ENCODE measurements around the gene GPR158. TPM values are rescaled to one million over a fixed set of nuclear protein-coding genes. Genes with fewer than 3 reads are reported as not detected.

Gene GPR158
- total RNA-seq, 1 experiment from 2014 or later: 0.24 TPM

DNA sequence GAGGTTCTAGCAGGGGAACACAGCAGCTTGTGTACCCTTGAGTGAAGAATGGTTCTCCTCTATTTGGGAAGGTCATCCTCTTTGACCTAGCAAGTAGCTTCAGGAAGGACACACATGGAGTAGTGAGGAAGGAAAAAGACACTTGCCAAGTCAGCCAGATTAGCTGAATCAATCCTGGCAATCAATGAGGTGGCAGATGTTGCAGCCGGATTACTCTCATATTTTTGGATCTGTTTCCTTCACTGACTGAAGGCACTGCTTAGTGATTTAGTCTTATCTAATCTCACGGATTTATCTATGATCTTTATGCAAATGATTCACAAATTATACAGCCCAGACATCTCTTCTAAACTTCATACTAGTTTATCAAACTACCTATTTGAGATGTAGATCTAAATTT lies 218.8 kb downstream of the GPR158 start:
- Mint-ChIP-seq H3K36me3 (ENCODE audit: insufficient read depth in 1 of 3, low read depth in 3 of 3) (peaks cover 20 to 23% (median 22%) of the 10 kb centered on the region in 3 experiments), H3K27ac (no peak overlapping the region), H3K27me3 (ENCODE audit: low read depth) (no peaks in the 10 kb centered on the region; the same call in 1 of the 2 replicates), H3K4me1 (no peaks in the 10 kb centered on the region), H3K9me3 (peaks cover 23 to 36% of the 10 kb centered on the region in 2 experiments), H3K4me3 (no peak overlapping the region)
- no peak overlapping the region for H3K4ac ChIP-seq (ENCODE audit: low read depth, low read length)
- no peak overlapping the region for H3K4me2 ChIP-seq (ENCODE audit: insufficient read depth, insufficient read length, low read length)
- no peak overlapping the region for H2AK5ac ChIP-seq (ENCODE audit: insufficient read length, low read length)
- H4K5ac ChIP-seq (ENCODE audit: insufficient read length, low read depth, low read length): no peak overlapping the region
- H2BK120ac ChIP-seq (ENCODE audit: low read depth, low read length, poor library complexity, severe bottlenecking): no peak overlapping the region
- no peak for DNase-seq
- no peak overlapping the region for H4K8ac ChIP-seq (replicated peaks; ENCODE audit: insufficient read length, low read depth, low read length)
- H3K14ac ChIP-seq (ENCODE audit: insufficient read depth, low read length): no peak overlapping the region
- no peak overlapping the region for H2BK12ac ChIP-seq (ENCODE audit: insufficient read length, low read depth, low read length)
- H2BK5ac ChIP-seq (ENCODE audit: insufficient read length, low read length): no peak overlapping the region
- WGBS (ENCODE audit: extremely low coverage, insufficient read length, low lambda C conversion rate): no CpG with 5 or more reads among the region's 2 CpGs
- no peak overlapping the region for H3K23ac ChIP-seq (ENCODE audit: insufficient read length, low read depth, low read length)
- no peaks in the 10 kb centered on the region for H3K79me2 ChIP-seq (ENCODE audit: insufficient read depth, low read length)
- H3K27me3 ChIP-seq (ENCODE audit: insufficient read depth, low read length): no peaks in the 10 kb centered on the region
- no peak overlapping the region for H3K18ac ChIP-seq (ENCODE audit: insufficient read length, low read depth, low read length)
- H3K9me3 ChIP-seq (ENCODE audit: control insufficient read depth, low read depth, low read length): peaks cover 11% of the 10 kb centered on the region
- no peak overlapping the region for H3K56ac ChIP-seq (ENCODE audit: insufficient read length, low read depth, low read length)
- H2BK20ac ChIP-seq (ENCODE audit: low read depth, low read length, poor library complexity, severe bottlenecking): no peak overlapping the region
- no peak overlapping the region for H2AFZ ChIP-seq (ENCODE audit: low read length)
- H4K91ac ChIP-seq (ENCODE audit: insufficient read length, low read depth, low read length): no peak overlapping the region
- TF ChIP-seq, protein P1, sequence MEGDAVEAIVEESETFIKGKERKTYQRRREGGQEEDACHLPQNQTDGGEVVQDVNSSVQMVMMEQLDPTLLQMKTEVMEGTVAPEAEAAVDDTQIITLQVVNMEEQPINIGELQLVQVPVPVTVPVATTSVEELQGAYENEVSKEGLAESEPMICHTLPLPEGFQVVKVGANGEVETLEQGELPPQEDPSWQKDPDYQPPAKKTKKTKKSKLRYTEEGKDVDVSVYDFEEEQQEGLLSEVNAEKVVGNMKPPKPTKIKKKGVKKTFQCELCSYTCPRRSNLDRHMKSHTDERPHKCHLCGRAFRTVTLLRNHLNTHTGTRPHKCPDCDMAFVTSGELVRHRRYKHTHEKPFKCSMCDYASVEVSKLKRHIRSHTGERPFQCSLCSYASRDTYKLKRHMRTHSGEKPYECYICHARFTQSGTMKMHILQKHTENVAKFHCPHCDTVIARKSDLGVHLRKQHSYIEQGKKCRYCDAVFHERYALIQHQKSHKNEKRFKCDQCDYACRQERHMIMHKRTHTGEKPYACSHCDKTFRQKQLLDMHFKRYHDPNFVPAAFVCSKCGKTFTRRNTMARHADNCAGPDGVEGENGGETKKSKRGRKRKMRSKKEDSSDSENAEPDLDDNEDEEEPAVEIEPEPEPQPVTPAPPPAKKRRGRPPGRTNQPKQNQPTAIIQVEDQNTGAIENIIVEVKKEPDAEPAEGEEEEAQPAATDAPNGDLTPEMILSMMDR (conservative IDR thresholded peaks at IDR 0.05): no peak
- no peak overlapping the region for H2BK15ac ChIP-seq (ENCODE audit: low read depth, low read length)
- no peaks in the 10 kb centered on the region for H3K79me1 ChIP-seq (ENCODE audit: insufficient read depth, low read depth, low read length, poor library complexity, severe bottlenecking)
- no peaks in the 10 kb centered on the region for H3K23me2 ChIP-seq (ENCODE audit: insufficient read length, low read depth, low read length, poor library complexity, severe bottlenecking)
- no peak overlapping the region for H3T11ph ChIP-seq (ENCODE audit: low read length)
- no peak overlapping the region for H3K9ac ChIP-seq (ENCODE audit: extremely low read depth, insufficient read length, low read length)
- H3K4me1 ChIP-seq (ENCODE audit: insufficient read depth, low read length): no peaks in the 10 kb centered on the region; the same call in 1 of the 2 replicates
- no peaks in the 10 kb centered on the region for H4K20me1 ChIP-seq (ENCODE audit: control insufficient read depth, insufficient read depth, insufficient read length)
- H3K27ac ChIP-seq (ENCODE audit: insufficient read length, low read depth, low read length): no peak overlapping the region
